Neural progenitor cell (in vitro differentiated cells): ENCODE results near the gene GNG12.

Experiments used
- CTCF ChIP-seq: fragments of 200-600 bp; sonication (generic); IDR thresholded peaks from 2 replicates; pipeline ENCODE4 v1.5.1; 2017; ENCODE audit warnings: antibody characterized with exemption, mild to moderate bottlenecking
- EZH2 ChIP-seq: fragments of 200-600 bp; sonication (generic); IDR thresholded peaks from 2 replicates; pipeline ENCODE4 v1.6.1; 2017; ENCODE audit warnings: antibody characterized with exemption, mild to moderate bottlenecking, moderate library complexity
- EZH2phosphoT487 ChIP-seq: fragments of 200-600 bp; sonication (generic); IDR thresholded peaks from 2 replicates; pipeline ENCODE4 v1.6.1; 2017; ENCODE audit warnings: antibody characterized with exemption

- no peak for TF ChIP-seq CTCF
- no peak for TF ChIP-seq EZH2
- no peak for TF ChIP-seq EZH2phosphoT487
Observed at GRCh38 chr1:67652800-67653199, 180.5 kb downstream of the GNG12 start.
